Adrenal gland (tissue), 12 donors: ENCODE measurements around the gene CHL1. TPM values are rescaled to one million over a fixed set of nuclear protein-coding genes. Genes with fewer than 3 reads are reported as not detected.

ENCODE experiments used
- DNase-seq, 7 donors: peaks; one replicate each; pipeline ENCODE4 v3.0.0-alpha.2; 2019 to 2020
- H3K27ac ChIP-seq, 5 donors: fragments of 200-600 bp; sonication (generic) in 4 of 5; 1 replicate in 3 of 5; 2 replicates in 2 of 5; pipeline versions ENCODE4 v1.5.1 to v1.8.0; 2016 to 2020; ENCODE audit warnings: mild to moderate bottlenecking in 1 of 5
- H3K27me3 ChIP-seq: fragments of 200-600 bp; 2 replicates; pipeline ENCODE4 v1.8.0; 2021
- H3K36me3 ChIP-seq, 2 donors: fragments of 200-600 bp; replicated peaks in 1 of 2; 1 replicate in 1 of 2; 2 replicates in 1 of 2; pipeline versions ENCODE4 v1.5.1 to v1.8.0; 2018 to 2022
- H3K4me1 ChIP-seq, 2 donors: fragments of 200-600 bp; replicated peaks in 1 of 2; 1 replicate in 1 of 2; 2 replicates in 1 of 2; pipeline versions ENCODE4 v1.5.1 to v1.8.0; 2018 to 2021
- H3K4me3 ChIP-seq, 4 donors: fragments of 200-600 bp; sonication (generic) in 3 of 4; one replicate each; pipeline ENCODE4 v1.5.1; 2016 to 2018
- H3K9me3 ChIP-seq, 3 donors: fragments of 200-600 bp; sonication (generic) in 1 of 3; replicated peaks in 1 of 3; 1 replicate in 2 of 3; 2 replicates in 1 of 3; pipeline versions ENCODE4 v1.5.1 to v1.8.0; 2016 to 2021
- CTCF ChIP-seq, 6 experiments: fragments of 450-650 bp in 4 of 6; fragments of 200-600 bp in 2 of 6; sonication (generic) in 1 of 6; IDR thresholded peaks; 1 replicate in 5 of 6; 2 replicates in 1 of 6; pipeline versions ENCODE4 v1.5.1 to v1.8.0; 2016 to 2021; ENCODE audit warnings: antibody characterized with exemption in 6 of 6, mild to moderate bottlenecking in 2 of 6, moderate library complexity in 1 of 6
- POLR2A ChIP-seq, 2 donors: fragments of 450-650 bp; IDR thresholded peaks; one replicate each; pipeline ENCODE4 v1.6.1; 2017; ENCODE audit warnings: antibody characterized with exemption in 2 of 2, mild to moderate bottlenecking in 2 of 2, moderate library complexity in 1 of 2
- WGBS, 4 donors: extraction: QIAGEN DNeasy Blood & Tissue Kit in 2 of 4; methylation state at CpG; one replicate each; pipeline versions ENCODE4 v1.1.5 to v1.1.7; 2013 to 2017; 5-methylcytosine and 5-hydroxymethylcytosine counted together
- intact Hi-C, 2 donors: fragments of 100-400 bp; cut with DNase I; formaldehyde crosslinking; loops; one replicate each; pipeline versions ENCODE4 v1.14.1 to v1.15.0; 2022 to 2023
- polyA plus RNA-seq, 3 donors: library from polyadenylated mRNA; stranded (reverse); fragments of 200-250 nt in 2 of 3; fragments of 350-450 nt in 1 of 3; fragmentation: Illumina TruSeq in 1 of 3; extraction: RNeasy Lipid Tissue Mini Kit (QIAGEN cat#74804) in 1 of 3; gene quantifications; one replicate each; pipeline ENCODE4 v1.2.3, GENCODE V29; 2013 to 2014
- total RNA-seq, 9 donors: library from RNA; depleted of rRNA in 4 of 9; stranded (reverse); fragments of >200 nt in 4 of 9; fragments of 120-200 nt in 1 of 9; fragmentation: NEBNext Ultra II Directional in 1 of 9; extraction: Animal tissue kit (Norgen Biotek cat#: 25700) in 1 of 9; gene quantifications; one replicate each; pipeline versions ENCODE4 v1.1.0 to v1.2.4, GENCODE V29; 2013 to 2023
- donor health status: healthy with polysubstance abuse.
- donor health status: Bipolar disorder and iron deficiency.
- donor health status: DM: yes; HTN: yes; CAD: no.
- donor health status: DM: no; HTN: no; CAD: no.
- donor health status: DM: no; HTN: no; CAD: no.
- donor health status: DM: yes; HTN: yes; CAD: no.

Gene CHL1
- total and polyA plus RNA-seq, 12 donors, result 0.80 to 28.3 (median 7.7) TPM

- intact Hi-C loops, result no loop called here
- H3K27ac ChIP-seq, result no peak overlapping the region
- H3K36me3 ChIP-seq, result no peaks in the 10 kb centered on the region
- no peaks in the 10 kb centered on the region for H3K27me3 ChIP-seq
- DNase-seq, result no peak
- H3K9me3 ChIP-seq, result no peaks in the 10 kb centered on the region
- H3K4me1 ChIP-seq, result no peaks in the 10 kb centered on the region
- TF ChIP-seq CTCF (IDR thresholded peaks at IDR 0.05) (no peak), POLR2A (IDR thresholded peaks at IDR 0.05) (no peak)
- no peak overlapping the region for H3K4me3 ChIP-seq
- 47 to 53% (median 49%) methylated on average over 4 of the region's 4 CpGs for WGBS, 4 donors
Observed at GRCh38 chr3:236881-237280, 40.3 kb downstream of the CHL1 start.

GRCh38 chr3:242602-243355 is 46.2 kb downstream of the CHL1 start:
- no peak overlapping the region for H3K27ac ChIP-seq
- no peaks in the 10 kb centered on the region for H3K36me3 ChIP-seq
- WGBS, 4 donors, result 70 to 87% (median 79%) methylated on average over 3 of the region's 3 CpGs
- H3K4me1 ChIP-seq, result no peaks in the 10 kb centered on the region
- no peak for DNase-seq
- H3K27me3 ChIP-seq, result no peaks in the 10 kb centered on the region
- no peaks in the 10 kb centered on the region for H3K9me3 ChIP-seq
- no peak overlapping the region for H3K4me3 ChIP-seq
- intact Hi-C loops, result no loop called here
- TF ChIP-seq POLR2A (IDR thresholded peaks at IDR 0.05) (no peak), CTCF (IDR thresholded peaks at IDR 0.05) (no peak)

- H3K36me3 ChIP-seq, result no peaks in the 10 kb centered on the region
- 51 to 64% (median 59%) methylated on average over 3 of the region's 3 CpGs for WGBS, 4 donors
- no peak for TF ChIP-seq CTCF (IDR thresholded peaks at IDR 0.05)
- no peak for TF ChIP-seq POLR2A (IDR thresholded peaks at IDR 0.05)
- H3K27me3 ChIP-seq, result no peaks in the 10 kb centered on the region
- no peaks in the 10 kb centered on the region for H3K4me1 ChIP-seq
- no peaks in the 10 kb centered on the region for H3K9me3 ChIP-seq
- no peak for DNase-seq
- intact Hi-C loops, result no loop called here
- no peak overlapping the region for H3K4me3 ChIP-seq
- H3K27ac ChIP-seq, result no peak overlapping the region
Observed at GRCh38 chr3:243356-243725, 46.8 kb downstream of the CHL1 start.

- Histone ChIP-seq H3K4me1 (no peaks in the 10 kb centered on the region), H3K27me3 (no peaks in the 10 kb centered on the region), H3K36me3 (no peaks in the 10 kb centered on the region), H3K27ac (no peak overlapping the region), H3K9me3 (no peaks in the 10 kb centered on the region), H3K4me3 (no peak overlapping the region)
- intact Hi-C loops, result no loop called here
- 68 to 79% (median 74%) methylated on average over 9 of the region's 9 CpGs for WGBS, 4 donors
- DNase-seq, result no peak
- TF ChIP-seq POLR2A (IDR thresholded peaks at IDR 0.05), result no peak
- TF ChIP-seq CTCF (IDR thresholded peaks at IDR 0.05), result no peak
Observed at GRCh38 chr3:244041-244440, 47.5 kb downstream of the CHL1 start.
